Liver (tissue), 9 donors: ENCODE data around the gene RHOU. TPM values are rescaled to one million over a fixed set of nuclear protein-coding genes. Genes with fewer than 3 reads are reported as not detected.

ENCODE experiments used
- DNase-seq: peaks from one replicate; pipeline ENCODE4 v3.0.0-alpha.2; 2017; ENCODE audit warnings: low spot score
- H3K27ac ChIP-seq, 2 donors: one replicate each; pipeline ENCODE4 v1.7.0; 2013; ENCODE audit warnings: inconsistent platforms in 2 of 2, low read length in 2 of 2, control low read depth in 1 of 2, low read depth in 1 of 2, mild to moderate bottlenecking in 1 of 2
- H3K27me3 ChIP-seq, 4 donors: one replicate each; pipeline versions ENCODE4 v1.6.1 to v1.7.0; 2013; ENCODE audit warnings: low read length in 3 of 4, inconsistent platforms in 1 of 4, mild to moderate bottlenecking in 1 of 4, moderate library complexity in 1 of 4; ENCODE audit not compliant: control insufficient read depth in 4 of 4, insufficient read depth in 4 of 4
- H3K36me3 ChIP-seq, 4 donors: one replicate each; pipeline versions ENCODE4 v1.6.1 to v1.7.0; 2013; ENCODE audit warnings: low read length in 3 of 4, mild to moderate bottlenecking in 3 of 4, low read depth in 1 of 4, moderate library complexity in 1 of 4; ENCODE audit not compliant: control insufficient read depth in 4 of 4, insufficient read depth in 3 of 4
- H3K4me1 ChIP-seq, 4 donors: one replicate each; pipeline versions ENCODE4 v1.6.1 to v1.7.0; 2013; ENCODE audit warnings: low read length in 3 of 4, mild to moderate bottlenecking in 3 of 4, moderate library complexity in 1 of 4; ENCODE audit not compliant: control insufficient read depth in 4 of 4, insufficient read depth in 4 of 4
- H3K4me3 ChIP-seq, 3 donors: one replicate each; pipeline versions ENCODE4 v1.6.1 to v1.7.0; 2013; ENCODE audit warnings: low read length in 3 of 3, control low read depth in 1 of 3, low read depth in 1 of 3, mild to moderate bottlenecking in 1 of 3
- H3K9ac ChIP-seq, 2 donors: one replicate each; pipeline ENCODE4 v1.7.0; 2013; ENCODE audit warnings: low read length in 2 of 2, mild to moderate bottlenecking in 2 of 2, moderate library complexity in 2 of 2, control low read depth in 1 of 2, low read depth in 1 of 2
- H3K9me3 ChIP-seq, 4 donors: one replicate each; pipeline versions ENCODE4 v1.6.1 to v1.7.0; 2013; ENCODE audit warnings: low read length in 3 of 4; ENCODE audit not compliant: control insufficient read depth in 4 of 4
- ATF3 ChIP-seq: IDR thresholded peaks from 2 replicates; pipeline ENCODE4 v1.6.1; 2016; ENCODE audit warnings: antibody characterized with exemption
- CTCF ChIP-seq: fragments of 150-350 bp; IDR thresholded peaks from 2 replicates; pipeline ENCODE4 v1.5.1; 2017; ENCODE audit warnings: improper control_type of control experiment, low read depth, low read length; ENCODE audit not compliant: missing input control
- EGR1 ChIP-seq, 2 donors: IDR thresholded peaks; 2 replicates each; pipeline ENCODE4 v1.6.1; 2016 to 2018; ENCODE audit warnings: antibody characterized with exemption in 2 of 2, low read depth in 2 of 2
- FOXA1 ChIP-seq: IDR thresholded peaks from 2 replicates; pipeline ENCODE4 v1.6.1; 2016; ENCODE audit warnings: antibody characterized with exemption
- FOXA2 ChIP-seq: IDR thresholded peaks from 2 replicates; pipeline ENCODE4 v1.6.1; 2016; ENCODE audit warnings: antibody characterized with exemption
- GABPA ChIP-seq, 2 donors: IDR thresholded peaks in 1 of 2; conservative IDR thresholded peaks in 1 of 2; 2 replicates each; pipeline ENCODE4 v1.6.1; 2016; ENCODE audit warnings: antibody characterized with exemption in 2 of 2, mild to moderate bottlenecking in 1 of 2, moderate library complexity in 1 of 2
- HNF4A ChIP-seq, 2 donors: conservative IDR thresholded peaks; 2 replicates each; pipeline ENCODE4 v1.6.1; 2016; ENCODE audit warnings: antibody characterized with exemption in 2 of 2, mild to moderate bottlenecking in 2 of 2
- HNF4G ChIP-seq: IDR thresholded peaks from 2 replicates; pipeline ENCODE4 v1.6.1; 2016; ENCODE audit warnings: antibody characterized with exemption
- JUND ChIP-seq, 2 donors: IDR thresholded peaks; 2 replicates each; pipeline ENCODE4 v1.6.1; 2016; ENCODE audit warnings: antibody characterized with exemption in 2 of 2
- MAX ChIP-seq: IDR thresholded peaks from 2 replicates; pipeline ENCODE4 v1.6.1; 2016; ENCODE audit warnings: antibody characterized with exemption
- NR2F2 ChIP-seq: IDR thresholded peaks from 2 replicates; pipeline ENCODE4 v1.6.1; 2016; ENCODE audit warnings: antibody characterized with exemption
- RAD21 ChIP-seq, 2 donors: IDR thresholded peaks; 2 replicates each; pipeline ENCODE4 v1.6.1; 2016; ENCODE audit warnings: antibody characterized with exemption in 2 of 2, mild to moderate bottlenecking in 2 of 2
- REST ChIP-seq: IDR thresholded peaks from 2 replicates; pipeline ENCODE4 v1.6.1; 2016; ENCODE audit warnings: antibody characterized with exemption, mild to moderate bottlenecking
- RXRA ChIP-seq, 2 donors: IDR thresholded peaks; 2 replicates each; pipeline ENCODE4 v1.6.1; 2017 to 2018; ENCODE audit warnings: antibody characterized with exemption in 2 of 2, mild to moderate bottlenecking in 1 of 2
- SP1 ChIP-seq: IDR thresholded peaks from 2 replicates; pipeline ENCODE4 v1.6.1; 2018; ENCODE audit warnings: antibody characterized with exemption, mild to moderate bottlenecking
- TAF1 ChIP-seq: conservative IDR thresholded peaks from 2 replicates; pipeline ENCODE4 v1.6.1; 2016; ENCODE audit warnings: antibody characterized with exemption, mild to moderate bottlenecking
- YY1 ChIP-seq: IDR thresholded peaks from 2 replicates; pipeline ENCODE4 v1.6.1; 2016; ENCODE audit warnings: antibody characterized with exemption, mild to moderate bottlenecking
- ZBTB33 ChIP-seq: IDR thresholded peaks from 2 replicates; pipeline ENCODE4 v1.6.1; 2016; ENCODE audit warnings: antibody characterized with exemption
- WGBS: extraction: QIAGEN DNeasy Blood & Tissue Kit; methylation state at CpG from one replicate; pipeline ENCODE4 v1.1.7; 2013; 5-methylcytosine and 5-hydroxymethylcytosine counted together
- polyA plus RNA-seq, 2 donors: library from polyadenylated mRNA; stranded (reverse) in 1 of 2; unstranded in 1 of 2; fragments of 200-250 nt in 1 of 2; fragments of >200 nt in 1 of 2; fragmentation: Nextera tagmentation in 1 of 2; extraction: Ambion mirVana in 1 of 2; gene quantifications; one replicate each; pipeline versions ENCODE4 v1.2.1 to v1.2.3, GENCODE V29; 2013 to 2015
- total RNA-seq, 2 donors: library from RNA; depleted of rRNA; stranded (reverse); fragments of >200 nt; gene quantifications; one replicate each; pipeline ENCODE4 v1.2.3, GENCODE V29; 2014
- donor health status: healthy.
- donor health status: healthy.
- donor health status: healthy.
- donor health status: healthy.
- donor health status: healthy.

Gene RHOU
- total and polyA plus RNA-seq, 4 donors: 6.4 to 12.0 (median 11.6) TPM

GRCh38 chr1:228783418-228784040, 48.2 kb downstream of the RHOU start:
- no peak overlapping the region for H3K9ac ChIP-seq
- no peak overlapping the region for H3K27ac ChIP-seq
- H3K9me3 ChIP-seq: no peaks in the 10 kb centered on the region

GRCh38 chr1:228784181-228784580, 48.9 kb downstream of the RHOU start:
- H3K4me1 ChIP-seq: peaks cover 4 to 18% (median 10%) of the 10 kb centered on the region in 4 donors
- H3K36me3 ChIP-seq: no peaks in the 10 kb centered on the region
- DNase-seq: no peak
- no peak overlapping the region for H3K27ac ChIP-seq
- no peak overlapping the region for H3K4me3 ChIP-seq
- 87% methylated on average over 3 of the region's 3 CpGs for WGBS
- TF ChIP-seq MAX: no peak
- TF ChIP-seq FOXA2: no peak
- TF ChIP-seq YY1: no peak
- TF ChIP-seq JUND (IDR thresholded peaks at IDR 0.05): no peak
- no peak for TF ChIP-seq ZBTB33
- no peak for TF ChIP-seq HNF4A (conservative IDR thresholded peaks at IDR 0.05)
- TF ChIP-seq RAD21 (IDR thresholded peaks at IDR 0.05): no peak
- no peak for TF ChIP-seq ATF3
- TF ChIP-seq REST: no peak
- no peak for TF ChIP-seq SP1
- no peak for TF ChIP-seq NR2F2
- TF ChIP-seq EGR1 (IDR thresholded peaks at IDR 0.05; ENCODE audit: low read depth in 2 of 2): no peak
- TF ChIP-seq FOXA1: no peak
- no peak for TF ChIP-seq RXRA (IDR thresholded peaks at IDR 0.05)
- TF ChIP-seq HNF4G: no peak
- TF ChIP-seq TAF1: no peak
- TF ChIP-seq GABPA (IDR thresholded peaks at IDR 0.05 in 1 of 2, conservative IDR thresholded peaks at IDR 0.05 in 1 of 2): no peak
- no peak for TF ChIP-seq CTCF
- H3K9ac ChIP-seq: no peak overlapping the region
- no peaks in the 10 kb centered on the region for H3K27me3 ChIP-seq
- H3K9me3 ChIP-seq: no peaks in the 10 kb centered on the region

More at GRCh38 chr1:228783418-228784040, 48.2 kb downstream of the RHOU start:
- DNase-seq: no peak
- Histone ChIP-seq H3K4me3 (no peak overlapping the region), H3K4me1 (peaks cover 4 to 18% (median 10%) of the 10 kb centered on the region in 4 donors), H3K36me3 (no peaks in the 10 kb centered on the region), H3K27me3 (no peaks in the 10 kb centered on the region)
- 79% methylated on average over 11 of the region's 11 CpGs for WGBS
- TF ChIP-seq CTCF (no peak), HNF4G (peak; percentile 28), GABPA (IDR thresholded peaks at IDR 0.05 in 1 of 2, conservative IDR thresholded peaks at IDR 0.05 in 1 of 2) (no peak), HNF4A (conservative IDR thresholded peaks at IDR 0.05) (peak in 1 of 2 donors; percentile 3), JUND (IDR thresholded peaks at IDR 0.05) (no peak), RXRA (IDR thresholded peaks at IDR 0.05) (no peak)
